LoVo (cell line): ENCODE measurements around the gene TMIGD1.

Source experiments
- DNase-seq: peaks from one replicate; pipeline ENCODE4 v3.0.0-alpha.2; 2016; ENCODE audit warnings: low spot score

Gene TMIGD1

GRCh38 chr17:30290696-30291542 lies 42.9 kb downstream of the TMIGD1 start:
- DNase-seq: peak; percentile 72

GRCh38 chr17:30290077-30290476 lies 43.8 kb downstream of the TMIGD1 start:
- DNase-seq: no peak

GRCh38 chr17:30279156-30279555 lies 54.7 kb downstream of the TMIGD1 start:
- no peak for DNase-seq

GRCh38 chr17:30278032-30278431 lies 55.8 kb downstream of the TMIGD1 start:
- DNase-seq: no peak

GRCh38 chr17:30275911-30276310 lies 57.9 kb downstream of the TMIGD1 start:
- DNase-seq: no peak

GRCh38 chr17:30274887-30275286 lies 59.0 kb downstream of the TMIGD1 start:
- DNase-seq: no peak

GRCh38 chr17:30273373-30273772 lies 60.5 kb downstream of the TMIGD1 start:
- DNase-seq: no peak

GRCh38 chr17:30271102-30271501 lies 62.8 kb downstream of the TMIGD1 start:
- DNase-seq: no peak

GRCh38 chr17:30267625-30268024 lies 66.2 kb downstream of the TMIGD1 start:
- DNase-seq: no peak
